Stomach (tissue), 9 donors: ENCODE results near the gene RC3H2. TPM values are rescaled to one million over a fixed set of nuclear protein-coding genes. Genes with fewer than 3 reads are reported as not detected.
"Not testable (repeated sequence)": the region's sequence is repeated elsewhere in the genome, so short reads cannot be mapped to it uniquely, and the experiment has no call there.

Experiments used
- DNase-seq, 2 donors: peaks; one replicate each; pipeline versions ENCODE4 v3.0.0 to v3.0.0-alpha.2; 2013 to 2019
- H3K27ac ChIP-seq, 5 donors: fragments of 200-600 bp in 4 of 5; sonication (generic) in 4 of 5; one replicate each; pipeline ENCODE4 v1.5.1; 2013 to 2019; ENCODE audit warnings: mild to moderate bottlenecking in 1 of 5, moderate library complexity in 1 of 5
- H3K27me3 ChIP-seq, 3 donors: fragments of 200-600 bp; sonication (generic); one replicate each; pipeline ENCODE4 v1.5.1; 2017 to 2019; ENCODE audit warnings: mixed run types in 1 of 3
- H3K36me3 ChIP-seq, 4 donors: fragments of 200-600 bp; sonication (generic); 1 replicate in 3 of 4; 2 replicates in 1 of 4; pipeline ENCODE4 v1.5.1; 2016 to 2019
- H3K4me1 ChIP-seq, 4 donors: fragments of 200-600 bp; sonication (generic); one replicate each; pipeline ENCODE4 v1.5.1; 2016 to 2019
- H3K4me3 ChIP-seq, 4 donors: fragments of 200-600 bp; sonication (generic) in 3 of 4; one replicate each; pipeline ENCODE4 v1.5.1; 2016 to 2019; ENCODE audit warnings: mild to moderate bottlenecking in 1 of 4
- H3K9me3 ChIP-seq, 4 donors: fragments of 200-600 bp; sonication (generic); one replicate each; pipeline ENCODE4 v1.5.1; 2016 to 2019
- EP300 ChIP-seq: sonication (generic); formaldehyde crosslinking; IDR thresholded peaks from one replicate; pipeline ENCODE4 v1.6.1; 2017; ENCODE audit warnings: antibody characterized with exemption
- POLR2A ChIP-seq, 4 donors: fragments of 450-650 bp; IDR thresholded peaks; one replicate each; pipeline ENCODE4 v1.6.1; 2016; ENCODE audit warnings: antibody characterized with exemption in 4 of 4, control low read depth in 2 of 4, mild to moderate bottlenecking in 1 of 4, moderate library complexity in 1 of 4
- POLR2AphosphoS5 ChIP-seq, 3 donors: sonication (generic); formaldehyde crosslinking; IDR thresholded peaks; one replicate each; pipeline ENCODE4 v1.6.1; 2016; ENCODE audit warnings: antibody characterized with exemption in 3 of 3
- WGBS, 5 donors: extraction: QIAGEN DNeasy Blood & Tissue Kit in 3 of 5; methylation state at CpG; one replicate each; pipeline versions ENCODE4 v1.1.5 to v1.1.7; 2013 to 2018; 5-methylcytosine and 5-hydroxymethylcytosine counted together
- intact Hi-C: fragments of 100-400 bp; cut with DNase I; formaldehyde crosslinking; loops from one replicate; pipeline ENCODE4 v1.15.1; 2023; ENCODE audit warnings: low total_unique reads
- polyA plus RNA-seq, 3 donors: library from polyadenylated mRNA; stranded (reverse); fragments of 200-250 nt; gene quantifications; one replicate each; pipeline ENCODE4 v1.2.3, GENCODE V29; 2013
- total RNA-seq, 5 donors: library from RNA; depleted of rRNA; stranded (reverse); fragments of >200 nt; gene quantifications; one replicate each; pipeline versions ENCODE4 v1.1.0 to v1.2.3, GENCODE V29; 2014 to 2016
- TF ChIP-seq, protein P1 (sequence below), 7 experiments: fragments of 450-650 bp in 4 of 7; fragments of 200-600 bp in 3 of 7; sonication (generic) in 3 of 7; IDR thresholded peaks; one replicate each; pipeline ENCODE4 v1.5.1; 2016 to 2019; ENCODE audit warnings: antibody characterized with exemption in 7 of 7, control low read depth in 2 of 7, mild to moderate bottlenecking in 1 of 7
- donor health status: healthy with polysubstance abuse.
- donor health status: Bipolar disorder and iron deficiency.
- donor health status: healthy.

The RC3H2 gene
- total and polyA plus RNA-seq, 8 donors = 5.8 to 66.3 (median 22.3) TPM

GRCh38 chr9:122810306-122810946 is 94.7 kb downstream of the RC3H2 start:
- H3K27ac ChIP-seq = peak overlapping the region; percentile 46 to 67 (median 57)
- H3K27me3 ChIP-seq = no peaks in the 10 kb centered on the region
- intact Hi-C loops = loop anchor here (5.0 kb wide), 1 partner anchor 348 kb away; no protein-coding TSS in a partner anchor
- peaks cover 0 to 10% (median 3%) of the 10 kb centered on the region in 4 donors for H3K36me3 ChIP-seq
- H3K4me1 ChIP-seq = peaks cover 0 to 24% (median 11%) of the 10 kb centered on the region in 4 donors
- peak; percentile 80 to 93 for DNase-seq
- TF ChIP-seq, protein P1, sequence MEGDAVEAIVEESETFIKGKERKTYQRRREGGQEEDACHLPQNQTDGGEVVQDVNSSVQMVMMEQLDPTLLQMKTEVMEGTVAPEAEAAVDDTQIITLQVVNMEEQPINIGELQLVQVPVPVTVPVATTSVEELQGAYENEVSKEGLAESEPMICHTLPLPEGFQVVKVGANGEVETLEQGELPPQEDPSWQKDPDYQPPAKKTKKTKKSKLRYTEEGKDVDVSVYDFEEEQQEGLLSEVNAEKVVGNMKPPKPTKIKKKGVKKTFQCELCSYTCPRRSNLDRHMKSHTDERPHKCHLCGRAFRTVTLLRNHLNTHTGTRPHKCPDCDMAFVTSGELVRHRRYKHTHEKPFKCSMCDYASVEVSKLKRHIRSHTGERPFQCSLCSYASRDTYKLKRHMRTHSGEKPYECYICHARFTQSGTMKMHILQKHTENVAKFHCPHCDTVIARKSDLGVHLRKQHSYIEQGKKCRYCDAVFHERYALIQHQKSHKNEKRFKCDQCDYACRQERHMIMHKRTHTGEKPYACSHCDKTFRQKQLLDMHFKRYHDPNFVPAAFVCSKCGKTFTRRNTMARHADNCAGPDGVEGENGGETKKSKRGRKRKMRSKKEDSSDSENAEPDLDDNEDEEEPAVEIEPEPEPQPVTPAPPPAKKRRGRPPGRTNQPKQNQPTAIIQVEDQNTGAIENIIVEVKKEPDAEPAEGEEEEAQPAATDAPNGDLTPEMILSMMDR (IDR thresholded peaks at IDR 0.05) = peak in 5 of 7 experiments; percentile 45 to 91 (median 77)
- TF ChIP-seq POLR2AphosphoS5 (IDR thresholded peaks at IDR 0.05) = peak in 1 of 3 donors; percentile 69
- TF ChIP-seq POLR2A (IDR thresholded peaks at IDR 0.05) = no peak
- no peak for TF ChIP-seq EP300
- no peaks in the 10 kb centered on the region for H3K9me3 ChIP-seq
- WGBS, 5 donors = 1 to 5% (median 2%) methylated on average over 8 of the region's 8 CpGs
- H3K4me3 ChIP-seq = peak overlapping the region in 1 of 4 donors; percentile 1

DNA sequence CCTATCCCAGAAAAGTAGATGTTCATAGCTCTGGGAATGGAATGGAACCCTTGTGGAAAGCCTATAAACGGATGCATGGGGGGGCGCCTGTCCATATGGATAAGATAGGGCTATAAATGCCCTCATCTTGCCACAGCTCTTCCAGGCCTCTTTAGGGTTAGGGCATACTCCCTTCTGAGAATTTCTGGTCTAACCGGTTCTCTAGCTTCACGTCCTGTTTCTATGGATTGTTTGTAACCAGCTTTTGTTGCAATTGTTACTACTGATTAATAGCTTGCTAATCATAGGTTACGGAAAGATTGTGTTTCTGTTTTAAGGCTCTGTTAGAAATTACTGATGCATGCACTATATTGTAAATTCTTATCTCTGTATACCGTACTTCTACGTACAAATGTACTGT is 95.9 kb downstream of the RC3H2 start:
- H3K4me3 ChIP-seq, H3K27me3 ChIP-seq, H3K36me3 ChIP-seq, H3K9me3 ChIP-seq, intact Hi-C loops: not testable (repeated sequence)
- peak in 1 of 2 donors; percentile 53 for DNase-seq
- H3K4me1 ChIP-seq = peaks cover 0 to 18% (median 10%) of the 10 kb centered on the region in 4 donors
- peak overlapping the region; percentile 23 to 67 (median 52) for H3K27ac ChIP-seq
- WGBS, 5 donors = 35 to 50% (median 38%) methylated on average over 7 of the region's 7 CpGs

GRCh38 chr9:122808141-122808540 is 97.0 kb downstream of the RC3H2 start:
- no peaks in the 10 kb centered on the region for H3K27me3 ChIP-seq
- intact Hi-C loops = no loop called here
- WGBS, 5 donors = 94 to 98% (median 95%) methylated on average over 3 of the region's 3 CpGs
- no peak overlapping the region for H3K27ac ChIP-seq
- H3K4me1 ChIP-seq = peaks cover 0 to 18% (median 10%) of the 10 kb centered on the region in 4 donors
- H3K9me3 ChIP-seq = no peaks in the 10 kb centered on the region
- no peak for DNase-seq
- no peak overlapping the region for H3K4me3 ChIP-seq
- TF ChIP-seq POLR2AphosphoS5 (IDR thresholded peaks at IDR 0.05) (no peak), POLR2A (IDR thresholded peaks at IDR 0.05) (no peak)
- TF ChIP-seq, protein P1 (IDR thresholded peaks at IDR 0.05) = no peak
- no peaks in the 10 kb centered on the region for H3K36me3 ChIP-seq

- 78 to 91% (median 86%) methylated on average over 1 of the region's 1 CpG for WGBS, 5 donors
- no peak for DNase-seq
- Histone ChIP-seq H3K4me1 (peaks cover 0 to 18% (median 10%) of the 10 kb centered on the region in 4 donors), H3K4me3 (no peak overlapping the region), H3K27ac (no peak overlapping the region), H3K27me3 (no peaks in the 10 kb centered on the region), H3K9me3 (no peaks in the 10 kb centered on the region), H3K36me3 (no peaks in the 10 kb centered on the region)
- TF ChIP-seq, protein P1 (IDR thresholded peaks at IDR 0.05) = no peak
- no peak for TF ChIP-seq POLR2A (IDR thresholded peaks at IDR 0.05)
- TF ChIP-seq EP300 = no peak
- no peak for TF ChIP-seq POLR2AphosphoS5 (IDR thresholded peaks at IDR 0.05)
- intact Hi-C loops = no loop called here
Observed at GRCh38 chr9:122807271-122807900, 97.8 kb downstream of the RC3H2 start.

DNA sequence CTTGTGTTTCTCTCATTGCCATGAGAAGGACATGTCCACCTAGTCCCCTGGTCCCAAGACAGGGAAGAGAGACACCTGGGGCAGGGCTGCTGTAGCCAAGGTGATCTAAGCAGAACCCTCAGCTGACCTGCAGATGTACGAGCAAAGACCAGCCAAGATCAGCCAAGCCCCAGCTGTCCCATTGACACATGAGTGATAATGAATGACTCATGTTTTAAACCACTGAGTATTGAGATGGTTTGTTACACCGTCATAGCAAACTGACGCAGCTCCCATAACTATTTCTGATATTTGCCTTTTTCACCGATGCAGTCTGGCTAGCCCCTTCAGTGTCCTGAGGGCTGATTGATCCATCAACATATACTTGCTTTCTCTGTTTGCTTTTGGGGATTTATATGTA is 98.5 kb downstream of the RC3H2 start:
- H3K9me3 ChIP-seq = no peaks in the 10 kb centered on the region
- WGBS, 5 donors = 81 to 91% (median 84%) methylated on average over 4 of the region's 4 CpGs
- no peak for DNase-seq
- H3K27ac ChIP-seq = no peak overlapping the region
- H3K4me1 ChIP-seq = peaks cover 0 to 18% (median 10%) of the 10 kb centered on the region in 4 donors
- H3K36me3 ChIP-seq = no peaks in the 10 kb centered on the region
- TF ChIP-seq POLR2A (IDR thresholded peaks at IDR 0.05) = no peak
- no peak for TF ChIP-seq EP300
- TF ChIP-seq POLR2AphosphoS5 (IDR thresholded peaks at IDR 0.05) = no peak
- TF ChIP-seq, protein P1 (IDR thresholded peaks at IDR 0.05) = no peak
- no peaks in the 10 kb centered on the region for H3K27me3 ChIP-seq
- H3K4me3 ChIP-seq = no peak overlapping the region
- intact Hi-C loops = no loop called here
